ENCODE data around the gene NOC2L.
A peak's percentile ranks its signal among the peaks of the same experiment; 100 is the strongest.

The NOC2L gene

DNA sequence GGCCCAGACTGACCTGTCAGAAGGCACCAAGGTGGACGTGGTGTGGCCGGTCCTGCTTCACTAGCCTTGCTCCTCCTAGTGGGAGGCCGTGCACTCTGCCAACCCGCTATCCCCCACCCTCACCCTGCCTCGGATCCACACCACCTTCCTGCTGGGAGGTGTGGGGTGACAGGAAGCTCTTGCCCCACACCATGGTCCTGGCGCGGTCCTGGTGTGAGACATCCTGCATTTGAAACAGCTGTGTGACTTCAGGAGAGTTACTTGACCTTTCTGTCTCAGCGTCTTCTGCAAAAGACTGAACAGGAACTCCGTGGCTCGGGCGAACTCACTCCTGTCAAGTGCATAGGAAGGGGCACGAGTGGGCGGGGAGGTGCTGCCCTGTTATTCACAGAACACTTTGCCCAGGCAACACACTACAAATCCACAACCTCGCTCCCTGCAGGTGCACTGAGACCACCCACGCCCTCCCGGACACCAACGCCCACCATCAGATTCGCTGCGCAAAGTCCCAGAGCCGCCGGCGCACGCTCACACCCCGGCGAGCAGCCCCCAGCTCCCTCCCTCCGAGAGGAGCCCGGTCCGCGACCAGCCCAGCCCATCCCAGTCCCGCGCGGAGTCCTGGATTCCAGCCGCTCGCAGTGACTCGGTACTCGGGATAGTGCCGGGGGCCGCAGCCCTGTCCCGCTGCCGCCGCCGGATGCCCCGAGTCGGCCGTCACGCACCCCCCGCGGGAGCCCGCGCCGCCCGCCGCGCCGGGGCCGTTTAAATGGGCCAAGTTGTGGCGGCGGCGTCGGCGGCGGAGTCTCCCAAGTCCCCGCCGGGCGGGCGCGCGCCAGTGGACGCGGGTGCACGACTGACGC lies 35.7 kb downstream of the NOC2L start, which contains the start of gene SAMD11 (continued):
- TF ChIP-seq ARNTL (CRISPR knock-in tag; IDR thresholded peaks at IDR 0.05; ENCODE audit: borderline replicate concordance, low read depth) (no peak), TOX (CRISPR knock-in tag; IDR thresholded peaks at IDR 0.05; ENCODE audit: borderline replicate concordance) (no peak), ZC3H10 (CRISPR knock-in tag; IDR thresholded peaks at IDR 0.05) (no peak), ZNF70 (CRISPR knock-in tag; IDR thresholded peaks at IDR 0.05) (no peak), ZNF8 (CRISPR knock-in tag; IDR thresholded peaks at IDR 0.05) (no peak), ZFP30 (CRISPR knock-in tag; IDR thresholded peaks at IDR 0.05) (no peak), CSDC2 (CRISPR knock-in tag; IDR thresholded peaks at IDR 0.05) (no peak)
- TF ChIP-seq, protein P1, sequence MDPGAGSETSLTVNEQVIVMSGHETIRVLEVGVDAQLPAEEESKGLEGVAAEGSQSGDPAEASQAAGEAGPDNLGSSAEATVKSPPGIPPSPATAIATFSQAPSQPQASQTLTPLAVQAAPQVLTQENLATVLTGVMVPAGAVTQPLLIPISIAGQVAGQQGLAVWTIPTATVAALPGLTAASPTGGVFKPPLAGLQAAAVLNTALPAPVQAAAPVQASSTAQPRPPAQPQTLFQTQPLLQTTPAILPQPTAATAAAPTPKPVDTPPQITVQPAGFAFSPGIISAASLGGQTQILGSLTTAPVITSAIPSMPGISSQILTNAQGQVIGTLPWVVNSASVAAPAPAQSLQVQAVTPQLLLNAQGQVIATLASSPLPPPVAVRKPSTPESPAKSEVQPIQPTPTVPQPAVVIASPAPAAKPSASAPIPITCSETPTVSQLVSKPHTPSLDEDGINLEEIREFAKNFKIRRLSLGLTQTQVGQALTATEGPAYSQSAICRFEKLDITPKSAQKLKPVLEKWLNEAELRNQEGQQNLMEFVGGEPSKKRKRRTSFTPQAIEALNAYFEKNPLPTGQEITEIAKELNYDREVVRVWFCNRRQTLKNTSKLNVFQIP (CRISPR knock-in tag; IDR thresholded peaks at IDR 0.05; ENCODE audit: borderline replicate concordance, low read depth): no peak

DNA sequence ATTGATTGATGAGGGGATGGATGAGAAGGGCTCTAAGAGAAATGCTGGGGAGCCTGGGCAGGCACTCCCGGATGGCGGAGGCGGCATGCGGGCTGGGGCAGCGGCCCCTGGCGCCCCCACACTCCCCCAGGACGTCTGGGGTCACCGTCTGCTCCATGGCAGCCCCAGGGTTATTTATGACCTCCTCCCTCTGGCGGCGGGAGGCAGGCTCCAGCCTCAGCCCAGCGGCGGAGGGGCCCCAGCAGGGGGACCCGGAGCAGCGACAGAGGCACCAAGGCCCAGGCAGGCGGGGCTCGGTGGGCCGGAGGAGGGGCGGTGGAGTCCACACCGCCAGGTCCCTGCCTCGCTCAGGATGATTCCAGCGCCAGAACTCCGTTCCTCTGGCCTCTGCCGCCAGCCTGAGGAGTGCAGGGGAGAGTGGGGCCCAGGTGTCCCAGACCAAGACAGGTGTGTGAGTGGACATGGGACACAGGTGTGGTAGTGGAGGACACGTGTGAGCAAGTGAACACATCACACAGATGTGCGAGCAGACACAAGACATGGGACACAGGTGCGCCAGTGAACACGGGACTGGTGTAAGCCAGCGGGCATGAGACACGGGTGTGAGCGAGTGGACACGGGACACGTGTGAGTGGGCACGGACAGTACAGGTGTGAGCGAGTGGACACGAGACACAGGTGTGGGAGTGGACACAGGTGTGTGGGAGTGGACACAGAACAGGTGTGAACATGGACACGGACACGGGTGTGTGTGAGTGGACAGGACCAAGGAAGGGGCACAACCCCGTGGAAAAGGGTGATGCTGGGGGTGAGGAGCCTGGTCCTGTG lies 37.8 kb downstream of the NOC2L start:
- ATAC-seq: peak; percentile 69
- TF ChIP-seq ESRRG (CRISPR knock-in tag; IDR thresholded peaks at IDR 0.05): no peak
- no peak for TF ChIP-seq PPARA (CRISPR knock-in tag; IDR thresholded peaks at IDR 0.05; ENCODE audit: borderline replicate concordance)
- TF ChIP-seq CSDC2 (CRISPR knock-in tag; IDR thresholded peaks at IDR 0.05): no peak

DNA sequence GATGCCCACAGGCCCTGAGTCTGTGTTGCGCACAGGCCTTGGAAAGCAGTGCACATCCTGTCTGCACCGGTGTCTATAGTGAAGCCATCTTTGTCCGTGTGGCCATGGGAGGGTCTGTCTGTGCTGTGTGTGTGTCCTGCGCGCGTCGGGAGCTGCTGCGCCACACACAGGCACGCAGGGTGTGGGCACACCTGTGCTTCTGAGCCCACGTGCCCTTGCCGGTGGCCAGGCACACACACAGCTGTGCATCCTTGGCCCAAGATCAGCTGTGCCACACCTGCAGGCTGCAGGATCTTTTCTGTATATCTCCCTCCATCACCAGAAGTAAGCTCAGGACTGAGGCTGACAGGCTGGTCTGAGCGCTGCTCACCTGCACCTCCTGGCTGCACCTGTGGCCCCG lies 38.5 kb downstream of the NOC2L start:
- peak; percentile 2 for ATAC-seq
- TF ChIP-seq TCF4 (CRISPR knock-in tag; IDR thresholded peaks at IDR 0.05; ENCODE audit: borderline replicate concordance) (no peak), ZFP30 (CRISPR knock-in tag; IDR thresholded peaks at IDR 0.05) (no peak), SNAI2 (CRISPR knock-in tag; IDR thresholded peaks at IDR 0.05) (no peak), ZNF70 (CRISPR knock-in tag; IDR thresholded peaks at IDR 0.05) (no peak), TOX (CRISPR knock-in tag; IDR thresholded peaks at IDR 0.05; ENCODE audit: borderline replicate concordance) (no peak), GLIS3 (CRISPR knock-in tag; IDR thresholded peaks at IDR 0.05) (no peak), ZNF565 (CRISPR knock-in tag; conservative IDR thresholded peaks at IDR 0.05; ENCODE audit: low read depth) (no peak)
- TF ChIP-seq, protein P2, sequence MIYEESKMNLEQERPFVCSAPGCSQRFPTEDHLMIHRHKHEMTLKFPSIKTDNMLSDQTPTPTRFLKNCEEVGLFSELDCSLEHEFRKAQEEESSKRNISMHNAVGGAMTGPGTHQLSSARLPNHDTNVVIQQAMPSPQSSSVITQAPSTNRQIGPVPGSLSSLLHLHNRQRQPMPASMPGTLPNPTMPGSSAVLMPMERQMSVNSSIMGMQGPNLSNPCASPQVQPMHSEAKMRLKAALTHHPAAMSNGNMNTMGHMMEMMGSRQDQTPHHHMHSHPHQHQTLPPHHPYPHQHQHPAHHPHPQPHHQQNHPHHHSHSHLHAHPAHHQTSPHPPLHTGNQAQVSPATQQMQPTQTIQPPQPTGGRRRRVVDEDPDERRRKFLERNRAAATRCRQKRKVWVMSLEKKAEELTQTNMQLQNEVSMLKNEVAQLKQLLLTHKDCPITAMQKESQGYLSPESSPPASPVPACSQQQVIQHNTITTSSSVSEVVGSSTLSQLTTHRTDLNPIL (CRISPR knock-in tag; IDR thresholded peaks at IDR 0.05; ENCODE audit: low read depth): no peak

DNA sequence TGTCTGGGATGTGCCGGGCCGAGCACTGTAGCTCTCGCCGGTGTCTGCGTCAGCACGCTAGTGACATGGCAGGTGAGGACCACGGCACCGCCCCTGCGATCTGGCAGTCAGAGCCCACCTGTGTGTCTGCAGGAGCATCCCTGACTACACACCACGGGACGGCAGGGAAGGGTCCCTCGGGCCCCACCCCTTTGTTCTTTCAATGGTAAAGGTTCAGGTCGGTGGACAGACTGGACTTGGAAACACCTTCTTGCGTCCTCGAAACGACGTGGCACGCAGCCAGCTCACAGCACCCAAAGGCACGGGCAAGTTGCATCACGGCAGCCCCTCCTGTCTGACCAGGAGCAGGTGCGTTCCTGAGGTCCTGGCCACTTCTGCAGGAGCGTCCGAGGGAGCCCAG lies 39.0 kb downstream of the NOC2L start:
- no peak for TF ChIP-seq ZNF565 (CRISPR knock-in tag; conservative IDR thresholded peaks at IDR 0.05; ENCODE audit: low read depth)
- TF ChIP-seq ESRRG (CRISPR knock-in tag; IDR thresholded peaks at IDR 0.05): no peak
- no peak for TF ChIP-seq TCF4 (CRISPR knock-in tag; IDR thresholded peaks at IDR 0.05; ENCODE audit: borderline replicate concordance)
- TF ChIP-seq, protein P3, sequence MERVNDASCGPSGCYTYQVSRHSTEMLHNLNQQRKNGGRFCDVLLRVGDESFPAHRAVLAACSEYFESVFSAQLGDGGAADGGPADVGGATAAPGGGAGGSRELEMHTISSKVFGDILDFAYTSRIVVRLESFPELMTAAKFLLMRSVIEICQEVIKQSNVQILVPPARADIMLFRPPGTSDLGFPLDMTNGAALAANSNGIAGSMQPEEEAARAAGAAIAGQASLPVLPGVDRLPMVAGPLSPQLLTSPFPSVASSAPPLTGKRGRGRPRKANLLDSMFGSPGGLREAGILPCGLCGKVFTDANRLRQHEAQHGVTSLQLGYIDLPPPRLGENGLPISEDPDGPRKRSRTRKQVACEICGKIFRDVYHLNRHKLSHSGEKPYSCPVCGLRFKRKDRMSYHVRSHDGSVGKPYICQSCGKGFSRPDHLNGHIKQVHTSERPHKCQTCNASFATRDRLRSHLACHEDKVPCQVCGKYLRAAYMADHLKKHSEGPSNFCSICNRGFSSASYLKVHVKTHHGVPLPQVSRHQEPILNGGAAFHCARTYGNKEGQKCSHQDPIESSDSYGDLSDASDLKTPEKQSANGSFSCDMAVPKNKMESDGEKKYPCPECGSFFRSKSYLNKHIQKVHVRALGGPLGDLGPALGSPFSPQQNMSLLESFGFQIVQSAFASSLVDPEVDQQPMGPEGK (CRISPR knock-in tag; IDR thresholded peaks at IDR 0.05; ENCODE audit: borderline replicate concordance): no peak
- no peak for TF ChIP-seq ARNTL (CRISPR knock-in tag; IDR thresholded peaks at IDR 0.05; ENCODE audit: borderline replicate concordance, low read depth)
- TF ChIP-seq TOX (CRISPR knock-in tag; IDR thresholded peaks at IDR 0.05; ENCODE audit: borderline replicate concordance): no peak
- no peak for TF ChIP-seq RARB (CRISPR knock-in tag; IDR thresholded peaks at IDR 0.05)
- no peak for TF ChIP-seq ZNF70 (CRISPR knock-in tag; IDR thresholded peaks at IDR 0.05)
- TF ChIP-seq, protein P4, sequence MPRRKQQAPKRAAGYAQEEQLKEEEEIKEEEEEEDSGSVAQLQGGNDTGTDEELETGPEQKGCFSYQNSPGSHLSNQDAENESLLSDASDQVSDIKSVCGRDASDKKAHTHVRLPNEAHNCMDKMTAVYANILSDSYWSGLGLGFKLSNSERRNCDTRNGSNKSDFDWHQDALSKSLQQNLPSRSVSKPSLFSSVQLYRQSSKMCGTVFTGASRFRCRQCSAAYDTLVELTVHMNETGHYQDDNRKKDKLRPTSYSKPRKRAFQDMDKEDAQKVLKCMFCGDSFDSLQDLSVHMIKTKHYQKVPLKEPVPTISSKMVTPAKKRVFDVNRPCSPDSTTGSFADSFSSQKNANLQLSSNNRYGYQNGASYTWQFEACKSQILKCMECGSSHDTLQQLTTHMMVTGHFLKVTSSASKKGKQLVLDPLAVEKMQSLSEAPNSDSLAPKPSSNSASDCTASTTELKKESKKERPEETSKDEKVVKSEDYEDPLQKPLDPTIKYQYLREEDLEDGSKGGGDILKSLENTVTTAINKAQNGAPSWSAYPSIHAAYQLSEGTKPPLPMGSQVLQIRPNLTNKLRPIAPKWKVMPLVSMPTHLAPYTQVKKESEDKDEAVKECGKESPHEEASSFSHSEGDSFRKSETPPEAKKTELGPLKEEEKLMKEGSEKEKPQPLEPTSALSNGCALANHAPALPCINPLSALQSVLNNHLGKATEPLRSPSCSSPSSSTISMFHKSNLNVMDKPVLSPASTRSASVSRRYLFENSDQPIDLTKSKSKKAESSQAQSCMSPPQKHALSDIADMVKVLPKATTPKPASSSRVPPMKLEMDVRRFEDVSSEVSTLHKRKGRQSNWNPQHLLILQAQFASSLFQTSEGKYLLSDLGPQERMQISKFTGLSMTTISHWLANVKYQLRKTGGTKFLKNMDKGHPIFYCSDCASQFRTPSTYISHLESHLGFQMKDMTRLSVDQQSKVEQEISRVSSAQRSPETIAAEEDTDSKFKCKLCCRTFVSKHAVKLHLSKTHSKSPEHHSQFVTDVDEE (CRISPR knock-in tag; IDR thresholded peaks at IDR 0.05): no peak
- no peak for TF ChIP-seq GLIS3 (CRISPR knock-in tag; IDR thresholded peaks at IDR 0.05)
- TF ChIP-seq ZNF8 (CRISPR knock-in tag; IDR thresholded peaks at IDR 0.05): no peak
- TF ChIP-seq CSDC2 (CRISPR knock-in tag; IDR thresholded peaks at IDR 0.05): no peak
- TF ChIP-seq ZC3H10 (CRISPR knock-in tag; IDR thresholded peaks at IDR 0.05): no peak
- TF ChIP-seq, protein P2 (CRISPR knock-in tag; IDR thresholded peaks at IDR 0.05; ENCODE audit: low read depth): no peak
- TF ChIP-seq ZFP30 (CRISPR knock-in tag; IDR thresholded peaks at IDR 0.05): no peak
- TF ChIP-seq SNAI2 (CRISPR knock-in tag; IDR thresholded peaks at IDR 0.05): no peak
- TF ChIP-seq ZFP3 (CRISPR knock-in tag; IDR thresholded peaks at IDR 0.05): no peak
- no peak for TF ChIP-seq ISL1 (CRISPR knock-in tag; IDR thresholded peaks at IDR 0.05)
- TF ChIP-seq, protein P5, sequence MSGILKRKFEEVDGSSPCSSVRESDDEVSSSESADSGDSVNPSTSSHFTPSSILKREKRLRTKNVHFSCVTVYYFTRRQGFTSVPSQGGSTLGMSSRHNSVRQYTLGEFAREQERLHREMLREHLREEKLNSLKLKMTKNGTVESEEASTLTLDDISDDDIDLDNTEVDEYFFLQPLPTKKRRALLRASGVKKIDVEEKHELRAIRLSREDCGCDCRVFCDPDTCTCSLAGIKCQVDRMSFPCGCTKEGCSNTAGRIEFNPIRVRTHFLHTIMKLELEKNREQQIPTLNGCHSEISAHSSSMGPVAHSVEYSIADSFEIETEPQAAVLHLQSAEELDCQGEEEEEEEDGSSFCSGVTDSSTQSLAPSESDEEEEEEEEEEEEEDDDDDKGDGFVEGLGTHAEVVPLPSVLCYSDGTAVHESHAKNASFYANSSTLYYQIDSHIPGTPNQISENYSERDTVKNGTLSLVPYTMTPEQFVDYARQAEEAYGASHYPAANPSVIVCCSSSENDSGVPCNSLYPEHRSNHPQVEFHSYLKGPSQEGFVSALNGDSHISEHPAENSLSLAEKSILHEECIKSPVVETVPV (CRISPR knock-in tag; IDR thresholded peaks at IDR 0.05): no peak
- no peak for ATAC-seq

All from SK-N-SH treated with all-trans-retinoic acid at 6 μM for 48 hours (cell line).